ENCODE data around the gene UCHL5.
"Not testable (repeated sequence)": the region's sequence is repeated elsewhere in the genome, so short reads cannot be mapped to it uniquely, and the experiment has no call there.

UCHL5 gene

GRCh38 chr1:193060406-193060805 lies 1.2 kb upstream of the UCHL5 start:
- POLR2A ChIA-PET (ENCODE audit: low non-redundant PET): no interaction called here
- H3K27ac ChIP-seq: peak overlapping the region; percentile 98
- no peak for DNase-seq (ENCODE audit: low spot score)
- TF ChIP-seq CTCF (conservative IDR thresholded peaks at IDR 0.05; ENCODE audit: low read depth): no peak
- CTCF ChIA-PET: interaction anchor here (0.6 kb wide), 1 partner anchor 10 kb away, joined by 6 read pairs; no protein-coding TSS in a partner anchor

DNA sequence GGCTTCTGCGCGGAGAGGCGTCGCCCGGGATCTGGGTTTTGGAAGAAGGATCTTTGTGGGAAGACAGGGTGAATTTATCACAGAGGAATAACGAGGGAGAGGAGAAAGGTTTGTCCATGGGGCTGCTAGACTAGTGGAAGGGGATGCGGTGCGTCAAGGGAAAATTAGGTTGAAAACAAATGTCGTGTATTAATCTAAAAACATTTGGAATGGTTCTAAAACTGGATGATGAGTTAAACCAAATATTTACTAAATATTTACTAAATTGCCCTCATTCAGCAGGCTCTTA lies 899 bp upstream of the UCHL5 start:
- no peak for TF ChIP-seq CTCF (conservative IDR thresholded peaks at IDR 0.05; ENCODE audit: low read depth)
- no peak for DNase-seq (ENCODE audit: low spot score)
- CTCF ChIA-PET: no interaction called here
- peak overlapping the region; percentile 98 for H3K27ac ChIP-seq
- POLR2A ChIA-PET (ENCODE audit: low non-redundant PET): no interaction called here

- peak; percentile 32 for DNase-seq (ENCODE audit: low spot score)
- no peak for TF ChIP-seq CTCF (conservative IDR thresholded peaks at IDR 0.05; ENCODE audit: low read depth)
- CTCF ChIA-PET: interaction anchor here (0.6 to 0.8 kb wide), 5 partner anchors 9 to 661 kb away, joined by 3 to 5 read pairs (median 3); no protein-coding TSS in a partner anchor
- POLR2A ChIA-PET (ENCODE audit: low non-redundant PET): interaction anchor here (0.7 to 1.3 kb wide), 3 partner anchors 17 to 63 kb away, joined by 3 to 5 read pairs (median 3); partner anchors contain the start of genes CDC73 and GLRX2
- peak overlapping the region; percentile 98 for H3K27ac ChIP-seq
These were observed 455 bp downstream of the UCHL5 start for GRCh38 chr1:193058529-193059281.

GRCh38 chr1:193054169-193054675 lies 4.9 kb downstream of the UCHL5 start:
- DNase-seq (ENCODE audit: low spot score): no peak
- ChIA-PET CTCF (no interaction called here), POLR2A (ENCODE audit: low non-redundant PET) (no interaction called here)
- no peak overlapping the region for H3K27ac ChIP-seq
- no peak for TF ChIP-seq CTCF (conservative IDR thresholded peaks at IDR 0.05; ENCODE audit: low read depth)

DNA sequence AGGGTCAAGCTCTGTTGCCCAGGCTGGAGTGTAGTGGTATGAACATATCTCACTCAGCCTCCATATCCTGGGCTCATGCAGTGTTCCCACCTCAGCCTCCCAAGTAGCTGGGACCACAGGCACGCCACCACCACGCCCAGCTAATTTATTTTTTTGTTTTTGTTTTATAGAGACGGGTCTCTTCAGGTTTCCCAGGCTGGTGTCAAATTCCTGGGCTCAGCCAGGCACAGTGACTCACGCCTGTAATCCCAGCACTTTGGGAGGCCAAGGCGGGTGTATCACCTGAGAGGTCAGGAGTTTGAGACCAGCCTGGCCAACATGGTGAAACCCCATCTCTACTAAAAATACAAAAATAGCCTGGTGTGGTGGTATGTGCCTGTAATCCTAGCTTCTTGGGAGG lies 10.2 kb downstream of the UCHL5 start:
- CTCF ChIA-PET: interaction anchor here (0.6 kb wide), 2 partner anchors 51 to 253 kb away, joined by 3 read pairs; no protein-coding TSS in a partner anchor
- peak overlapping the region; percentile 50 for H3K27ac ChIP-seq
- POLR2A ChIA-PET (ENCODE audit: low non-redundant PET); DNase-seq (ENCODE audit: low spot score): not testable (repeated sequence)

DNA sequence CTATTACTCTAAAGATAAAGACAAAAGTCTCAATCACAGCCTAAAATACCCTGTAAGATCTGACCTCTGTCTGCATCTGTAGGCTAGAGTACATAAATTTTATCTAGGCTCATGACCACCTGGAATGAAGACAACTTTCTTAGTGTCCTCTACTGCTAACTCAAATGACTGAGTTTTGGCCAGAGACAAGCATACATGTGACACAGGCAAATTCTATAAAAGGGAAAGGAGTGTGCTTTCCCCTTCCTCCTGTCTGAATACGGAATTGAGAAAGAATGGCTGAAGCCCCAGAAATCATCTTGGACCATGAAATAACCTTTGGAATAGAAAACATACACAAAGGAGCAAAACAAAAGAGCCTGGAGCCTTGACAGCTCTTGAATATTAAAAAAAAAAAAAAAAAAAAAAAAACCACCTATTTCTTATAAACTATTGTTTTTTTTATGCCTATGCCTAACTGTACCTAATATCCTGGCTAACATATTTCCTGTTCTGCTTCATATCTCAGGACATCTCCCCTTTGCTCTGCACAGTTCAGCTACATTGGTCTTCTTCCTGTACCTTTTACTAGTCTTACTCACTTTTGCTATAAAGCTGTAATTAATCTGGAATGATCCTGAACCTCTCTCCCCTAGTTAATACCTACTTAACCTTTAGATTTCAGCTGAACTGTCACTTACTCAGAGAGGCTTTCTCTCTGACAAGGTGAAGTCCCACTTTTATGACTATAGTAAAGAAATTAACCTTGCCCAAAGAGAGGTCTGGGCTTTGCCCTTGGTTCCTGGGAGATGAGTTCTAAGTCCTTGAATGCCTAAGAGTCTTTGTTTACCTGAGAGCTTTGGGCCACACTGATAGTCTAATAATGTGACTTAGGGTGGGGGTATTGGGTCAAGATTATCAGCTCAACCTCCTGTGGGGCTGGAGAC lies 16.1 kb downstream of the UCHL5 start:
- no peak overlapping the region for H3K27ac ChIP-seq
- POLR2A ChIA-PET (ENCODE audit: low non-redundant PET): no interaction called here
- DNase-seq (ENCODE audit: low spot score): no peak
- CTCF ChIA-PET: interaction anchor here (0.7 to 1.3 kb wide), 2 partner anchors 15 to 146 kb away, joined by 3 to 5 read pairs; no protein-coding TSS in a partner anchor
- TF ChIP-seq CTCF (conservative IDR thresholded peaks at IDR 0.05; ENCODE audit: low read depth): no peak
